ENCODE measurements around the gene RGS7. TPM values are rescaled to one million over a fixed set of nuclear protein-coding genes. Genes with fewer than 3 reads are reported as not detected.

The RGS7 gene
- total RNA-seq, 4 donors from 2014 or later = 0.11 to 0.33 TPM; not detected in 2

GRCh38 chr1:241136389-241136788 is 220.6 kb downstream of the RGS7 start:
- Histone ChIP-seq H3K36me3 (no peaks in the 10 kb centered on the region), H3K27ac (replicated peaks in 1 of 4) (no peak overlapping the region), H3K27me3 (peaks cover 0 to 7% (median 0%) of the 10 kb centered on the region in 4 donors), H3K4me1 (no peaks in the 10 kb centered on the region), H3K4me3 (no peak overlapping the region), H3K9me3 (no peaks in the 10 kb centered on the region)
- no peak for DNase-seq (ENCODE audit: extremely low spot score)
- 86% methylated on average over 6 of the region's 6 CpGs for WGBS
- intact Hi-C loops (cut with DNase I) = no loop called here
- TF ChIP-seq EP300 (IDR thresholded peaks at IDR 0.05) (no peak), POLR2A (IDR thresholded peaks at IDR 0.05; ENCODE audit: low read depth) (no peak), CTCF (IDR thresholded peaks at IDR 0.05) (no peak), POLR2AphosphoS5 (IDR thresholded peaks at IDR 0.05) (no peak)

- H3K27me3 ChIP-seq = no peaks in the 10 kb centered on the region
- no peak overlapping the region for H3K27ac ChIP-seq (replicated peaks in 1 of 4)
- no peak overlapping the region for H3K4me3 ChIP-seq
- TF ChIP-seq EP300 (IDR thresholded peaks at IDR 0.05) (no peak), CTCF (IDR thresholded peaks at IDR 0.05) (no peak), POLR2AphosphoS5 (IDR thresholded peaks at IDR 0.05) (no peak), POLR2A (IDR thresholded peaks at IDR 0.05; ENCODE audit: low read depth) (no peak)
- no peaks in the 10 kb centered on the region for H3K4me1 ChIP-seq
- no peak for DNase-seq (ENCODE audit: extremely low spot score)
- WGBS = 87% methylated on average over 5 of the region's 5 CpGs
- intact Hi-C loops (cut with DNase I) = no loop called here
- H3K36me3 ChIP-seq = no peaks in the 10 kb centered on the region
- no peaks in the 10 kb centered on the region for H3K9me3 ChIP-seq
These were observed 225.3 kb downstream of the RGS7 start for GRCh38 chr1:241131636-241132194.

GRCh38 chr1:241130881-241131280 is 226.1 kb downstream of the RGS7 start:
- no peak for DNase-seq (ENCODE audit: extremely low spot score)
- no peaks in the 10 kb centered on the region for H3K36me3 ChIP-seq
- H3K9me3 ChIP-seq = no peaks in the 10 kb centered on the region
- no peak overlapping the region for H3K4me3 ChIP-seq
- no peaks in the 10 kb centered on the region for H3K4me1 ChIP-seq
- H3K27me3 ChIP-seq = no peaks in the 10 kb centered on the region
- WGBS = 88% methylated on average over 3 of the region's 3 CpGs
- H3K27ac ChIP-seq (replicated peaks in 1 of 4) = no peak overlapping the region
- intact Hi-C loops (cut with DNase I) = no loop called here
- TF ChIP-seq CTCF (IDR thresholded peaks at IDR 0.05) (no peak), POLR2AphosphoS5 (IDR thresholded peaks at IDR 0.05) (no peak), POLR2A (IDR thresholded peaks at IDR 0.05; ENCODE audit: low read depth) (no peak), EP300 (IDR thresholded peaks at IDR 0.05) (no peak)

GRCh38 chr1:241129207-241129960 is 227.6 kb downstream of the RGS7 start:
- H3K4me1 ChIP-seq = no peaks in the 10 kb centered on the region
- peak; percentile 7 for DNase-seq (ENCODE audit: extremely low spot score)
- H3K27ac ChIP-seq (replicated peaks in 1 of 4) = no peak overlapping the region
- no peaks in the 10 kb centered on the region for H3K36me3 ChIP-seq
- no peaks in the 10 kb centered on the region for H3K27me3 ChIP-seq
- H3K9me3 ChIP-seq = no peaks in the 10 kb centered on the region
- WGBS = 64% methylated on average over 11 of the region's 11 CpGs
- intact Hi-C loops (cut with DNase I) = no loop called here
- TF ChIP-seq EP300 (IDR thresholded peaks at IDR 0.05) (no peak), CTCF (IDR thresholded peaks at IDR 0.05) (no peak), POLR2A (IDR thresholded peaks at IDR 0.05; ENCODE audit: low read depth) (no peak), POLR2AphosphoS5 (IDR thresholded peaks at IDR 0.05) (no peak)
- H3K4me3 ChIP-seq = no peak overlapping the region

All from esophagus muscularis mucosa (tissue), 4 donors.